Astrocyte of the spinal cord (primary cell): ENCODE data around the gene ASPN.

Experiments used
- DNase-seq: peaks from one replicate; pipeline ENCODE4 v3.0.0; 2011; ENCODE audit warnings: low read depth, low spot score
- H3K4me3 ChIP-seq: 2 replicates; pipeline ENCODE4 v1.5.1; 2011; ENCODE audit warnings: low read depth, mild to moderate bottlenecking, low read length, moderate library complexity
- CTCF ChIP-seq: IDR thresholded peaks from 2 replicates; pipeline ENCODE4 v1.5.1; 2012; ENCODE audit warnings: low read depth, mild to moderate bottlenecking, low read length, inconsistent platforms
- in situ Hi-C: cut with HindIII; loops from 2 replicates; pipeline ENCODE4 v1.10.0; 2017; ENCODE audit warnings: low sequenced_read_pairs

ASPN gene

GRCh38 chr9:92507496-92507895, 25.2 kb upstream of the ASPN start:
- no peak for DNase-seq
- no peak for TF ChIP-seq CTCF
- H3K4me3 ChIP-seq = no peak overlapping the region
- in situ Hi-C loops = no loop called here

GRCh38 chr9:92507005-92507404, 24.7 kb upstream of the ASPN start:
- no peak overlapping the region for H3K4me3 ChIP-seq
- DNase-seq = no peak
- TF ChIP-seq CTCF = no peak
- in situ Hi-C loops = no loop called here

GRCh38 chr9:92506184-92506857, 24.0 kb upstream of the ASPN start:
- H3K4me3 ChIP-seq = no peak overlapping the region
- peak; percentile 93 for DNase-seq
- no peak for TF ChIP-seq CTCF
- in situ Hi-C loops = no loop called here

GRCh38 chr9:92504881-92505280, 22.6 kb upstream of the ASPN start:
- peak; percentile 55 for DNase-seq
- no peak for TF ChIP-seq CTCF
- in situ Hi-C loops = no loop called here
- no peak overlapping the region for H3K4me3 ChIP-seq

- in situ Hi-C loops = no loop called here
- DNase-seq = peak; percentile 40
- TF ChIP-seq CTCF = no peak
- no peak overlapping the region for H3K4me3 ChIP-seq
Measured at GRCh38 chr9:92503156-92503555, 20.9 kb upstream of the ASPN start.

GRCh38 chr9:92501671-92502393, 19.5 kb upstream of the ASPN start:
- in situ Hi-C loops = no loop called here
- DNase-seq = no peak
- peak; percentile 44 for TF ChIP-seq CTCF
- H3K4me3 ChIP-seq = no peak overlapping the region
